HepG2 (cell line): Measurements from ENCODE around the gene SAMD14. TPM values are rescaled to one million over a fixed set of nuclear protein-coding genes. Genes with fewer than 3 reads are reported as not detected.
A peak's percentile ranks its signal among the peaks of the same experiment; 100 is the strongest.

Source experiments
- ATRX ChIP-seq: sonication (generic); formaldehyde crosslinking; IDR thresholded peaks from 2 replicates; pipeline ENCODE4 v1.4.0; 2020; ENCODE audit warnings: missing genetic modification reagents, borderline replicate concordance
- EHMT2 ChIP-seq: fragments of 200-600 bp; sonication (generic); IDR thresholded peaks from 2 replicates; pipeline ENCODE4 v1.7.0; 2017; ENCODE audit warnings: antibody characterized with exemption, low read depth, low read length, borderline replicate concordance
- EP300 ChIP-seq, 3 experiments: sonication (generic) in 1 of 3; formaldehyde crosslinking in 1 of 3; IDR thresholded peaks; 2 replicates each; pipeline versions ENCODE4 v1.5.1 to v1.6.1; 2011 to 2020; ENCODE audit warnings: low read depth in 2 of 3, low read length in 2 of 3, borderline replicate concordance in 1 of 3, improper control_type of control experiment in 1 of 3, mild to moderate bottlenecking in 1 of 3, missing genetic modification reagents in 1 of 3, moderate library complexity in 1 of 3
- FOXM1 ChIP-seq: sonication (generic); formaldehyde crosslinking; IDR thresholded peaks from 2 replicates; pipeline ENCODE4 v1.5.0; 2020; ENCODE audit warnings: missing genetic modification reagents
- GTF3A ChIP-seq: sonication (generic); formaldehyde crosslinking; conservative IDR thresholded peaks from 2 replicates; pipeline ENCODE4 v1.4.0; 2020; ENCODE audit warnings: mild to moderate bottlenecking, missing genetic modification reagents
- HNRNPK ChIP-seq: fragments of 200-400 bp; formaldehyde crosslinking; IDR thresholded peaks from 2 replicates; pipeline ENCODE4 v1.6.1; 2018; ENCODE audit warnings: low read length, low read depth, moderate library complexity, mild to moderate bottlenecking; ENCODE audit not compliant: poor library complexity, severe bottlenecking
- MAFK ChIP-seq, 2 experiments: IDR thresholded peaks in 1 of 2; conservative IDR thresholded peaks in 1 of 2; 2 replicates each; pipeline ENCODE4 v1.6.1; 2011; ENCODE audit warnings: improper control_type of control experiment in 2 of 2, low read length in 2 of 2
- MXI1 ChIP-seq: IDR thresholded peaks from 3 replicates; pipeline ENCODE4 v1.6.1; 2012; ENCODE audit warnings: low read depth, low read length, inconsistent platforms, borderline replicate concordance
- PCBP2 ChIP-seq: fragments of 200-400 bp; formaldehyde crosslinking; optimal IDR thresholded peaks from 2 replicates; pipeline ENCODE3; 2018; ENCODE audit warnings: low read length, low read depth; ENCODE audit not compliant: poor library complexity, severe bottlenecking
- POGZ ChIP-seq: sonication (generic); formaldehyde crosslinking; IDR thresholded peaks from 2 replicates; pipeline ENCODE4 v1.4.0; 2020; ENCODE audit warnings: mild to moderate bottlenecking, missing genetic modification reagents
- RFXAP ChIP-seq: sonication (generic); formaldehyde crosslinking; IDR thresholded peaks from 2 replicates; pipeline ENCODE4 v1.4.0; 2020; ENCODE audit warnings: missing genetic modification reagents, borderline replicate concordance
- SMYD3 ChIP-seq: sonication (generic); formaldehyde crosslinking; IDR thresholded peaks from 2 replicates; pipeline ENCODE4 v1.8.1; 2023; ENCODE audit warnings: mild to moderate bottlenecking, missing genetic modification reagents
- SP4 ChIP-seq: sonication (generic); formaldehyde crosslinking; IDR thresholded peaks from 2 replicates; pipeline ENCODE4 v1.8.1; 2023; ENCODE audit warnings: mild to moderate bottlenecking, missing genetic modification reagents
- TOPORS ChIP-seq: sonication (generic); formaldehyde crosslinking; IDR thresholded peaks from 2 replicates; pipeline ENCODE4 v1.8.0; 2023; ENCODE audit warnings: mild to moderate bottlenecking, missing genetic modification reagents
- ZNF138 ChIP-seq: sonication (generic); formaldehyde crosslinking; IDR thresholded peaks from 2 replicates; pipeline ENCODE4 v1.5.0; 2020; ENCODE audit warnings: mild to moderate bottlenecking, low read depth, missing genetic modification reagents
- ZNF224 ChIP-seq: sonication (generic); formaldehyde crosslinking; IDR thresholded peaks from 2 replicates; pipeline ENCODE4 v1.5.0; 2020; ENCODE audit warnings: mild to moderate bottlenecking, missing genetic modification reagents
- ZNF263 ChIP-seq: sonication (generic); formaldehyde crosslinking; IDR thresholded peaks from 2 replicates; pipeline ENCODE4 v1.4.0; 2020; ENCODE audit warnings: missing genetic modification reagents
- ZNF264 ChIP-seq: sonication (generic); formaldehyde crosslinking; IDR thresholded peaks from 2 replicates; pipeline ENCODE4 v1.4.0; 2020; ENCODE audit warnings: missing genetic modification reagents
- ZNF615 ChIP-seq: sonication (generic); formaldehyde crosslinking; IDR thresholded peaks from 2 replicates; pipeline ENCODE4 v1.5.0; 2020; ENCODE audit warnings: mild to moderate bottlenecking, missing genetic modification reagents, borderline replicate concordance
- ZNF674 ChIP-seq: sonication (generic); formaldehyde crosslinking; IDR thresholded peaks from 2 replicates; pipeline ENCODE4 v1.5.0; 2020; ENCODE audit warnings: low read depth, mild to moderate bottlenecking, missing genetic modification reagents
- ZNF768 ChIP-seq: sonication (generic); formaldehyde crosslinking; IDR thresholded peaks from 2 replicates; pipeline ENCODE4 v1.4.0; 2020; ENCODE audit warnings: missing genetic modification reagents
- polyA plus RNA-seq, 8 experiments: library from polyadenylated mRNA; depleted of rRNA in 3 of 8; stranded (reverse) in 7 of 8; unstranded in 1 of 8; fragments of >200 nt; fragmentation: Illumina TruSeq in 4 of 8; extraction: Trizol in 4 of 8; gene quantifications; 2 replicates each; pipeline versions ENCODE4 v1.2.1 to v1.2.3, GENCODE V29; 2011 to 2016; ENCODE audit warnings: low read depth in 4 of 8, missing spikeins in 1 of 8, mixed read lengths in 1 of 8; ENCODE audit not compliant: insufficient read depth in 1 of 8
- total RNA-seq, 5 experiments: library from RNA; depleted of rRNA; stranded (reverse); fragments of >200 nt; fragmentation: Illumina TruSeq; extraction: Trizol; gene quantifications; 2 replicates each; pipeline ENCODE4 v1.2.3, GENCODE V29; 2016; ENCODE audit warnings: low read depth in 1 of 5
- TF ChIP-seq, protein P1 (sequence below): sonication (generic); formaldehyde crosslinking; IDR thresholded peaks from 2 replicates; pipeline ENCODE4 v1.4.0; 2020; ENCODE audit warnings: low read depth, missing genetic modification reagents
- TF ChIP-seq, protein P2 (sequence below): sonication (generic); formaldehyde crosslinking; IDR thresholded peaks from 2 replicates; pipeline ENCODE4 v1.8.0; 2022; ENCODE audit warnings: mild to moderate bottlenecking, missing genetic modification reagents, borderline replicate concordance
- TF ChIP-seq, protein P3 (sequence below): IDR thresholded peaks from 2 replicates; pipeline ENCODE4 v1.6.1; 2016; ENCODE audit warnings: mild to moderate bottlenecking

SAMD14 gene
- total and polyA plus RNA-seq, 2 of the 13 experiments (the other 11 are each of a cell fraction or from before 2014, with no cell fraction given), result 0.07 to 0.22 TPM

DNA sequence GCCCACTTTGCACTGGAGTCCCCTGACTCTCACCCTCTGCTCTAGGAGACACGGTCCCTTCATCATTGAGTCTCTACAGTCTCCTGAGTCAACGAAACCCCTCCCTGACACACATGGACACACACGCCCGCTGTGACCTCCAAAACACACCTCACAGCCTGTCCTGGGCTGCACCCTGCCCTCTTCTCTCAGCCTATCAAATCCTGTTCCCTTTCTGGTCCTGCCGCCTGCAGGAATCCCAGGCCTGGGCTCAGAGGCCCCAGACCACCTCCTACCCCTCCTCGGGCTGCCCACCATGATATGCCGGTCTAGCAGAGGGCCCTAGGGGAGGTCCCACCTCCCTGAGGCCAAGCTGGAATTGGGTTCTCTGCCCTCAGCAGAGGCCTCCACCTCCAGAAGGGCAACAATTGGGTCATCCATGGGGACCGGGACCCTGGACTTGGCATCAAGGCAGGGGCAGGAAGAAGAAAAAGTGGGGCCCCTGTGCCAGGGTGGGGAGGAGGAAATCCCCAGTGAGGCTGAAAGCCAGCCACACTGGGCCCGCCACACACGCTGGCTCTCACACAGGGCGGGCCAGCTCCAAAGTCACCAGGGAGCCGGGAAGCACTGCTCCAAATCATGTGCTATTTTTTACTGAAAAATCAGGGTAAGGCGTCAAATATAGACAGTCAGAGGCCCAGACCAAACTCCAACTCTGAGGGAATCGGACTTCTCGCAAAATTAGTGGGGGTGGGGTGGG is 17.1 kb upstream of the SAMD14 start (continued):
- no peak for TF ChIP-seq ZNF674
- no peak for TF ChIP-seq ZNF264 (CRISPR knock-in tag)
- TF ChIP-seq SP4 (CRISPR knock-in tag), result 0 out of 2 replicates have a peak, but pooled peaks have one; percentile 24
- TF ChIP-seq TOPORS (CRISPR knock-in tag), result no peak
- TF ChIP-seq ZNF138 (CRISPR knock-in tag), result no peak
- TF ChIP-seq ZNF263 (CRISPR knock-in tag), result no peak
- TF ChIP-seq RFXAP (CRISPR knock-in tag), result 0 out of 2 replicates have a peak, but pooled peaks have one; percentile 5
- TF ChIP-seq ATRX (CRISPR knock-in tag), result no peak
- TF ChIP-seq ZNF224, result no peak
- no peak for TF ChIP-seq PCBP2
- TF ChIP-seq, protein P1, sequence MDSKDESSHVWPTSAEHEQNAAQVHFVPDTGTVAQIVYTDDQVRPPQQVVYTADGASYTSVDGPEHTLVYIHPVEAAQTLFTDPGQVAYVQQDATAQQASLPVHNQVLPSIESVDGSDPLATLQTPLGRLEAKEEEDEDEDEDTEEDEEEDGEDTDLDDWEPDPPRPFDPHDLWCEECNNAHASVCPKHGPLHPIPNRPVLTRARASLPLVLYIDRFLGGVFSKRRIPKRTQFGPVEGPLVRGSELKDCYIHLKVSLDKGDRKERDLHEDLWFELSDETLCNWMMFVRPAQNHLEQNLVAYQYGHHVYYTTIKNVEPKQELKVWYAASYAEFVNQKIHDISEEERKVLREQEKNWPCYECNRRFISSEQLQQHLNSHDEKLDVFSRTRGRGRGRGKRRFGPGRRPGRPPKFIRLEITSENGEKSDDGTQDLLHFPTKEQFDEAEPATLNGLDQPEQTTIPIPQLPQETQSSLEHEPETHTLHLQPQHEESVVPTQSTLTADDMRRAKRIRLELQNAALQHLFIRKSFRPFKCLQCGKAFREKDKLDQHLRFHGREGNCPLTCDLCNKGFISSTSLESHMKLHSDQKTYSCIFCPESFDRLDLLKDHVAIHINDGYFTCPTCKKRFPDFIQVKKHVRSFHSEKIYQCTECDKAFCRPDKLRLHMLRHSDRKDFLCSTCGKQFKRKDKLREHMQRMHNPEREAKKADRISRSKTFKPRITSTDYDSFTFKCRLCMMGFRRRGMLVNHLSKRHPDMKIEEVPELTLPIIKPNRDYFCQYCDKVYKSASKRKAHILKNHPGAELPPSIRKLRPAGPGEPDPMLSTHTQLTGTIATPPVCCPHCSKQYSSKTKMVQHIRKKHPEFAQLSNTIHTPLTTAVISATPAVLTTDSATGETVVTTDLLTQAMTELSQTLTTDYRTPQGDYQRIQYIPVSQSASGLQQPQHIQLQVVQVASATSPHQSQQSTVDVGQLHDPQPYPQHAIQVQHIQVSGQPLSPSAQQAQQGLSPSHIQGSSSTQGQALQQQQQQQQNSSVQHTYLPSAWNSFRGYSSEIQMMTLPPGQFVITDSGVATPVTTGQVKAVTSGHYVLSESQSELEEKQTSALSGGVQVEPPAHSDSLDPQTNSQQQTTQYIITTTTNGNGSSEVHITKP, result no peak
- no peak for TF ChIP-seq POGZ (CRISPR knock-in tag)
- TF ChIP-seq FOXM1 (CRISPR knock-in tag), result no peak
- TF ChIP-seq, protein P2, sequence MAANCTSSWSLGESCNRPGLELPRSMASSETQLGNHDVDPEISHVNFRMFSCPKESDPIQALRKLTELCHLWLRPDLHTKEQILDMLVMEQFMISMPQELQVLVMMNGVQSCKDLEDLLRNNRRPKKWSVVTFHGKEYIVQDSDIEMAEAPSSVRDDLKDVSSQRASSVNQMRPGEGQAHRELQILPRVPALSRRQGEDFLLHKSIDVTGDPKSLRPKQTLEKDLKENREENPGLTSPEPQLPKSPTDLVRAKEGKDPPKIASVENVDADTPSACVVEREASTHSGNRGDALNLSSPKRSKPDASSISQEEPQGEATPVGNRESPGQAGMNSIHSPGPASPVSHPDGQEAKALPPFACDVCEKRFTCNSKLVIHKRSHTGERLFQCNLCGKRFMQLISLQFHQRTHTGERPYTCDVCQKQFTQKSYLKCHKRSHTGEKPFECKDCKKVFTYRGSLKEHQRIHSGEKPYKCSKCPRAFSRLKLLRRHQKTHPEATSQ, result no peak
- TF ChIP-seq EHMT2, result no peak
- TF ChIP-seq SMYD3, result no peak
- no peak for TF ChIP-seq MAFK (conservative IDR thresholded peaks at IDR 0.05 in 1 of 2, IDR thresholded peaks at IDR 0.05 in 1 of 2; ENCODE audit: low read length in 2 of 2)
- no peak for TF ChIP-seq ZNF768 (CRISPR knock-in tag)
- TF ChIP-seq EP300 (IDR thresholded peaks at IDR 0.05; ENCODE audit: low read depth in 2 of 2, low read length in 2 of 2), result no peak
- no peak for TF ChIP-seq EP300 (CRISPR knock-in tag; IDR thresholded peaks at IDR 0.05; ENCODE audit: borderline replicate concordance)
- no peak for TF ChIP-seq HNRNPK
- TF ChIP-seq GTF3A, result no peak
- no peak; the same call in 2 of the 3 replicates for TF ChIP-seq MXI1
- 0 out of 2 replicates have a peak, but pooled peaks have one; percentile 61 for TF ChIP-seq ZNF615 (CRISPR knock-in tag)
- TF ChIP-seq, protein P3, sequence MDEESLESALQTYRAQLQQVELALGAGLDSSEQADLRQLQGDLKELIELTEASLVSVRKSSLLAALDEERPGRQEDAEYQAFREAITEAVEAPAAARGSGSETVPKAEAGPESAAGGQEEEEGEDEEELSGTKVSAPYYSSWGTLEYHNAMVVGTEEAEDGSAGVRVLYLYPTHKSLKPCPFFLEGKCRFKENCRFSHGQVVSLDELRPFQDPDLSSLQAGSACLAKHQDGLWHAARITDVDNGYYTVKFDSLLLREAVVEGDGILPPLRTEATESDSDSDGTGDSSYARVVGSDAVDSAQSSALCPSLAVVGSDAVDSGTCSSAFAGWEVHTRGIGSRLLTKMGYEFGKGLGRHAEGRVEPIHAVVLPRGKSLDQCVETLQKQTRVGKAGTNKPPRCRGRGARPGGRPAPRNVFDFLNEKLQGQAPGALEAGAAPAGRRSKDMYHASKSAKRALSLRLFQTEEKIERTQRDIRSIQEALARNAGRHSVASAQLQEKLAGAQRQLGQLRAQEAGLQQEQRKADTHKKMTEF (CRISPR knock-in tag), result no peak
